HCT116 (cell line): ENCODE results near the gene BCL2L2. TPM values are rescaled to one million over a fixed set of nuclear protein-coding genes. Genes with fewer than 3 reads are reported as not detected.

Experiments used
- ATAC-seq: fragments of 200-7000 bp; cut with Tn5 transposase; 2 replicates; pipeline ENCODE4 v1.9.1; 2020; ENCODE audit warnings: mild to moderate bottlenecking, moderate library complexity
- BruUV-seq: library from RNA; stranded (reverse); fragments of 400-500 nt; replicated peaks from 2 replicates; lab custom pipeline; 2021; lab: Mats Ljungman, UMichigan
- CTCF ChIA-PET: fragments of 300-600 bp; sonication (Branson Sonifier 250); formaldehyde crosslinking; loops from one replicate; lab custom pipeline; 2021; ENCODE audit warnings: antibody characterized with exemption; lab: Charles Lee
- POLR2A ChIA-PET: fragments of 300-600, 350-600 bp; sonication (Branson Sonifier 250); formaldehyde crosslinking; loops from one replicate; lab custom pipeline; 2021; ENCODE audit warnings: antibody characterized with exemption; lab: Charles Lee
- RAD21 ChIA-PET, 2 experiments: fragments of 300-600 bp; sonication (Branson Sonifier 250); formaldehyde crosslinking; loops; one replicate each; lab custom pipeline; 2023; ENCODE audit warnings: low total read pairs in 2 of 2; ENCODE audit not compliant: uncharacterized antibody in 2 of 2, unreplicated experiment in 2 of 2, low non-redundant PET in 1 of 2; lab: Charles Lee
- DNase-seq: peaks from one replicate; pipeline ENCODE4 v3.0.0-alpha.2; 2010; ENCODE audit warnings: low read depth, low spot score
- H2AFZ ChIP-seq: fragments of 200-600 bp; shearing (Covaris generic), sonication (generic); 2 replicates; pipeline ENCODE4 v1.6.1; 2017; ENCODE audit warnings: low read depth, mixed run types, mixed read lengths, antibody characterized with exemption, low read length; ENCODE audit not compliant: poor library complexity, severe bottlenecking
- H3K27ac ChIP-seq: 2 replicates; pipeline ENCODE4 v1.5.1; 2012; ENCODE audit warnings: low read depth, low read length
- H3K27me3 ChIP-seq: fragments of 200-600 bp; sonication (generic); 2 replicates; pipeline ENCODE4 v1.6.1; 2016; ENCODE audit warnings: mixed run types, low read length, mixed read lengths; ENCODE audit not compliant: insufficient read depth
- H3K36me3 ChIP-seq, 2 experiments: fragments of 200-500 bp in 1 of 2; fragments of 200-600 bp in 1 of 2; sonication (Bioruptor generic) in 1 of 2; sonication (generic) in 1 of 2; 2 replicates each; pipeline versions ENCODE4 v1.5.1 to v1.6.1; 2014 to 2016; ENCODE audit warnings: low read length in 2 of 2, inconsistent platforms in 1 of 2, mixed read lengths in 1 of 2, mixed run types in 1 of 2; ENCODE audit not compliant: insufficient read depth in 2 of 2, control insufficient read depth in 1 of 2
- H3K4me1 ChIP-seq, 2 experiments: fragments of 200-600 bp in 1 of 2; sonication (generic) in 1 of 2; 2 replicates each; pipeline versions ENCODE4 v1.5.1 to v1.6.1; 2012 to 2017; ENCODE audit warnings: low read length in 2 of 2, inconsistent platforms in 1 of 2, mild to moderate bottlenecking in 1 of 2, mixed read lengths in 1 of 2, mixed run types in 1 of 2, moderate library complexity in 1 of 2; ENCODE audit not compliant: insufficient read depth in 2 of 2, control insufficient read depth in 1 of 2
- H3K4me2 ChIP-seq: fragments of 200-600 bp; sonication (generic); 2 replicates; pipeline ENCODE4 v1.6.1; 2017; ENCODE audit warnings: mixed run types, low read length, mixed read lengths
- H3K4me3 ChIP-seq, 2 experiments: fragments of 200-600 bp in 1 of 2; sonication (generic) in 1 of 2; replicated peaks in 1 of 2; 2 replicates each; pipeline ENCODE4 v1.5.1; 2011 to 2016; ENCODE audit warnings: low read length in 2 of 2, control low read depth in 1 of 2, low read depth in 1 of 2, mild to moderate bottlenecking in 1 of 2, mixed read lengths in 1 of 2, mixed run types in 1 of 2
- H3K79me2 ChIP-seq: fragments of 200-600 bp; sonication (generic); 2 replicates; pipeline ENCODE4 v1.6.1; 2017; ENCODE audit warnings: mild to moderate bottlenecking, mixed run types, low read length, moderate library complexity, mixed read lengths; ENCODE audit not compliant: insufficient read depth
- H3K9ac ChIP-seq: fragments of 200-600 bp; sonication (generic); 2 replicates; pipeline ENCODE4 v1.6.1; 2016; ENCODE audit warnings: low read length, mixed read lengths
- H3K9me2 ChIP-seq: fragments of 200-600 bp; sonication (generic), shearing (Covaris generic); 2 replicates; pipeline ENCODE4 v1.6.1; 2017; ENCODE audit warnings: mixed run types, mild to moderate bottlenecking, moderate library complexity; ENCODE audit not compliant: insufficient read depth
- H3K9me3 ChIP-seq, 2 experiments: fragments of 200-500 bp in 1 of 2; fragments of 200-600 bp in 1 of 2; sonication (Bioruptor generic) in 1 of 2; sonication (generic) in 1 of 2; 2 replicates each; pipeline ENCODE4 v1.6.1; 2014 to 2017; ENCODE audit warnings: low read length in 2 of 2, mixed read lengths in 2 of 2, inconsistent platforms in 1 of 2, low read depth in 1 of 2, mild to moderate bottlenecking in 1 of 2, mixed run types in 1 of 2, moderate library complexity in 1 of 2; ENCODE audit not compliant: control insufficient read depth in 1 of 2, insufficient read depth in 1 of 2
- H4K20me1 ChIP-seq: fragments of 200-600 bp; sonication (generic), shearing (Covaris generic); 2 replicates; pipeline ENCODE4 v1.6.1; 2017; ENCODE audit warnings: mixed run types, mild to moderate bottlenecking, moderate library complexity; ENCODE audit not compliant: insufficient read depth
- ATF3 ChIP-seq: IDR thresholded peaks from 2 replicates; pipeline ENCODE4 v1.6.1; 2012
- EGR1 ChIP-seq: IDR thresholded peaks from 2 replicates; pipeline ENCODE4 v1.6.1; 2012; ENCODE audit warnings: low read depth
- ELF1 ChIP-seq: IDR thresholded peaks from 2 replicates; pipeline ENCODE4 v1.6.1; 2012; ENCODE audit warnings: low read depth, borderline replicate concordance
- EZH2 ChIP-seq: fragments of 200-600 bp; sonication (generic); IDR thresholded peaks from 2 replicates; pipeline ENCODE4 v1.6.1; 2017; ENCODE audit warnings: antibody characterized with exemption, mixed run types
- EZH2phosphoT487 ChIP-seq: fragments of 200-600 bp; IDR thresholded peaks from 2 replicates; pipeline ENCODE4 v1.6.1; 2018; ENCODE audit warnings: antibody characterized with exemption, borderline replicate concordance
- FOSL1 ChIP-seq: IDR thresholded peaks from 2 replicates; pipeline ENCODE4 v1.6.1; 2012; ENCODE audit warnings: low read depth
- POLR2A ChIP-seq: IDR thresholded peaks from 2 replicates; pipeline ENCODE4 v1.7.0; 2011; ENCODE audit warnings: borderline replicate concordance; ENCODE audit not compliant: insufficient read depth, insufficient read length; ENCODE audit errors: extremely low read depth
- POLR2AphosphoS5 ChIP-seq: IDR thresholded peaks from 2 replicates; pipeline ENCODE4 v1.6.1; 2011; ENCODE audit warnings: mild to moderate bottlenecking, low read depth, low read length, moderate library complexity
- RAD21 ChIP-seq: IDR thresholded peaks from 2 replicates; pipeline ENCODE4 v1.6.1; 2012; ENCODE audit warnings: low read depth, mild to moderate bottlenecking
- REST ChIP-seq: IDR thresholded peaks from 2 replicates; pipeline ENCODE4 v1.6.1; 2012; ENCODE audit warnings: low read depth
- SIN3A ChIP-seq: IDR thresholded peaks from 2 replicates; pipeline ENCODE4 v1.6.1; 2012; ENCODE audit warnings: low read depth
- TCF7L2 ChIP-seq: IDR thresholded peaks from 2 replicates; pipeline ENCODE4 v1.7.0; 2011; ENCODE audit warnings: borderline replicate concordance, inconsistent platforms; ENCODE audit not compliant: insufficient read depth, insufficient read length; ENCODE audit errors: extremely low read depth
- ZBTB33 ChIP-seq: IDR thresholded peaks from 2 replicates; pipeline ENCODE4 v1.6.1; 2011; ENCODE audit warnings: mild to moderate bottlenecking, low read length, moderate library complexity; ENCODE audit not compliant: insufficient replicate concordance; ENCODE audit errors: extremely low read depth
- ZFX ChIP-seq: fragments of 450-650 bp; IDR thresholded peaks from 2 replicates; pipeline ENCODE4 v1.6.1; 2017
- ZNF274 ChIP-seq: fragments of 200-500 bp; sonication (Bioruptor generic); IDR thresholded peaks from 2 replicates; pipeline ENCODE4 v1.6.1; 2014; ENCODE audit warnings: mild to moderate bottlenecking, low read depth, low read length, inconsistent platforms
- intact Hi-C: fragments of 100-400 bp; cut with micrococcal nuclease; formaldehyde crosslinking; loops from 2 replicates; pipeline ENCODE4 v1.10.0; 2022
- total RNA-seq: library from RNA; stranded (reverse); gene quantifications from one replicate; pipeline ENCODE4 v1.2.1, GENCODE V29; 2021; ENCODE audit not compliant: unreplicated experiment

The BCL2L2 gene
- total RNA-seq, 1 experiment from 2014 or later: 25.5 TPM

- no peak overlapping the region for H3K4me3 ChIP-seq
- ChIA-PET POLR2A (no interaction called here), RAD21 (no interaction called here), CTCF (interaction anchor here (1.0 to 2.0 kb wide), 5 partner anchors 10 to 32 kb away, joined by 3 to 4 read pairs (median 3); partner anchors contain the start of gene PABPN1)
- no peaks in the 10 kb centered on the region for H3K9me3 ChIP-seq
- no peak for ATAC-seq
- H3K9ac ChIP-seq: no peak overlapping the region
- BruUV-seq: no TSS peak
- H4K20me1 ChIP-seq: no peaks in the 10 kb centered on the region
- no peak overlapping the region for H3K27ac ChIP-seq
- H3K36me3 ChIP-seq: no peaks in the 10 kb centered on the region
- peaks cover 15 to 31% of the 10 kb centered on the region in 2 experiments for H3K4me1 ChIP-seq
- no peaks in the 10 kb centered on the region for H3K79me2 ChIP-seq
- no peak overlapping the region for H3K4me2 ChIP-seq
- no peak overlapping the region for H2AFZ ChIP-seq
- intact Hi-C loops: no loop called here
- DNase-seq: no peak
- no peaks in the 10 kb centered on the region for H3K9me2 ChIP-seq
- no peaks in the 10 kb centered on the region for H3K27me3 ChIP-seq
- TF ChIP-seq ZBTB33 (no peak), EGR1 (no peak), POLR2A (no peak), ZFX (no peak), FOSL1 (no peak), ZNF274 (no peak)
- TF ChIP-seq, all 23 proteins: peak for 0
These were observed 9.5 kb upstream of the BCL2L2 start for GRCh38 chr14:23297096-23297495.

- no peaks in the 10 kb centered on the region for H3K9me3 ChIP-seq
- no peak overlapping the region for H3K9ac ChIP-seq
- H2AFZ ChIP-seq: no peak overlapping the region
- H3K36me3 ChIP-seq: no peaks in the 10 kb centered on the region
- intact Hi-C loops: loop anchor here (2.0 kb wide), 1 partner anchor 177 kb away; no protein-coding TSS in a partner anchor
- ATAC-seq: no peak
- H4K20me1 ChIP-seq: no peaks in the 10 kb centered on the region
- no peaks in the 10 kb centered on the region for H3K27me3 ChIP-seq
- CTCF ChIA-PET: interaction anchor here (1.0 to 2.0 kb wide), 2 partner anchors 10 to 16 kb away, joined by 3 to 4 read pairs; no protein-coding TSS in a partner anchor
- RAD21 ChIA-PET: no interaction called here
- POLR2A ChIA-PET: no interaction called here
- no peaks in the 10 kb centered on the region for H3K9me2 ChIP-seq
- no TSS peak for BruUV-seq
- H3K4me1 ChIP-seq: peaks cover 15 to 37% of the 10 kb centered on the region in 2 experiments
- DNase-seq: no peak
- no peaks in the 10 kb centered on the region for H3K79me2 ChIP-seq
- no peak overlapping the region for H3K4me3 ChIP-seq
- H3K4me2 ChIP-seq: no peak overlapping the region
- H3K27ac ChIP-seq: no peak overlapping the region
- no peak for TF ChIP-seq ELF1
- no peak for TF ChIP-seq EZH2
- TF ChIP-seq RAD21: no peak
- TF ChIP-seq EZH2phosphoT487: no peak
- TF ChIP-seq SIN3A: no peak
- no peak for TF ChIP-seq REST
- TF ChIP-seq ZNF274: no peak
- TF ChIP-seq TCF7L2: no peak
- TF ChIP-seq ATF3: no peak
- no peak for TF ChIP-seq POLR2AphosphoS5
- TF ChIP-seq ZFX: no peak
- no peak for TF ChIP-seq FOSL1
These were observed 8.9 kb upstream of the BCL2L2 start for GRCh38 chr14:23297611-23298277.
